H9 (cell line): ENCODE measurements around the gene TOM1L2. TPM values are rescaled to one million over a fixed set of nuclear protein-coding genes. Genes with fewer than 3 reads are reported as not detected.

Experiments
- DNase-seq: peaks from one replicate; pipeline ENCODE4 v3.0.0-alpha.2; 2017
- H2AFZ ChIP-seq: one replicate; pipeline ENCODE4 v1.6.1; 2013; ENCODE audit warnings: mild to moderate bottlenecking, low read length, control low read depth, moderate library complexity
- H2AK5ac ChIP-seq: 2 replicates; pipeline ENCODE4 v1.6.1; 2013; ENCODE audit warnings: low read length, control low read depth, mixed read lengths; ENCODE audit not compliant: insufficient read length
- H2BK120ac ChIP-seq: one replicate; pipeline ENCODE4 v1.6.1; 2013; ENCODE audit warnings: low read depth, mild to moderate bottlenecking, low read length, control low read depth, inconsistent platforms; ENCODE audit not compliant: poor library complexity, severe bottlenecking
- H2BK12ac ChIP-seq: 2 replicates; pipeline ENCODE4 v1.6.1; 2013; ENCODE audit warnings: low read length, control low read depth, mixed read lengths, low read depth; ENCODE audit not compliant: insufficient read length
- H2BK15ac ChIP-seq: 2 replicates; pipeline ENCODE4 v1.6.1; 2013; ENCODE audit warnings: low read depth, low read length, control low read depth
- H2BK20ac ChIP-seq: one replicate; pipeline ENCODE4 v1.6.1; 2013; ENCODE audit warnings: low read depth, mild to moderate bottlenecking, low read length, control low read depth, inconsistent platforms; ENCODE audit not compliant: poor library complexity, severe bottlenecking
- H2BK5ac ChIP-seq: 2 replicates; pipeline ENCODE4 v1.6.1; 2013; ENCODE audit warnings: low read length, control low read depth, mixed read lengths; ENCODE audit not compliant: insufficient read length
- H3K14ac ChIP-seq: 2 replicates; pipeline ENCODE4 v1.6.1; 2013; ENCODE audit warnings: low read length, control low read depth; ENCODE audit not compliant: insufficient read depth
- H3K18ac ChIP-seq: 2 replicates; pipeline ENCODE4 v1.6.1; 2013; ENCODE audit warnings: low read depth, mild to moderate bottlenecking, mixed read lengths, low read length, control low read depth; ENCODE audit not compliant: insufficient read length
- H3K23ac ChIP-seq: 2 replicates; pipeline ENCODE4 v1.6.1; 2013; ENCODE audit warnings: low read length, control low read depth, mixed read lengths, low read depth; ENCODE audit not compliant: insufficient read length
- H3K23me2 ChIP-seq: 2 replicates; pipeline ENCODE4 v1.6.1; 2013; ENCODE audit warnings: low read depth, mild to moderate bottlenecking, mixed read lengths, low read length, control low read depth; ENCODE audit not compliant: insufficient read length, poor library complexity, severe bottlenecking
- H3K27ac ChIP-seq: 2 replicates; pipeline ENCODE4 v1.5.1; 2013; ENCODE audit warnings: low read length, control low read depth, mixed read lengths, low read depth; ENCODE audit not compliant: insufficient read length
- H3K27me3 ChIP-seq: 2 replicates; pipeline ENCODE4 v1.6.1; 2013; ENCODE audit warnings: low read length, control low read depth, inconsistent platforms; ENCODE audit not compliant: insufficient read depth
- H3K4ac ChIP-seq: 2 replicates; pipeline ENCODE4 v1.6.1; 2013; ENCODE audit warnings: low read depth, mild to moderate bottlenecking, control low read depth, inconsistent platforms, low read length, moderate library complexity
- H3K4me1 ChIP-seq: 2 replicates; pipeline ENCODE4 v1.6.1; 2013; ENCODE audit warnings: low read length, control low read depth, inconsistent platforms; ENCODE audit not compliant: insufficient read depth
- H3K4me2 ChIP-seq: 2 replicates; pipeline ENCODE4 v1.6.1; 2013; ENCODE audit warnings: low read length, control low read depth, mixed read lengths; ENCODE audit not compliant: insufficient read length, insufficient read depth
- H3K56ac ChIP-seq: 2 replicates; pipeline ENCODE4 v1.6.1; 2013; ENCODE audit warnings: low read depth, mild to moderate bottlenecking, mixed read lengths, low read length, control low read depth; ENCODE audit not compliant: insufficient read length
- H3K79me1 ChIP-seq: 2 replicates; pipeline ENCODE4 v1.6.1; 2013; ENCODE audit warnings: low read depth, mild to moderate bottlenecking, moderate library complexity, low read length, control low read depth, inconsistent platforms; ENCODE audit not compliant: insufficient read depth, poor library complexity, severe bottlenecking
- H3K79me2 ChIP-seq: 2 replicates; pipeline ENCODE4 v1.6.1; 2013; ENCODE audit warnings: low read length, control low read depth, inconsistent platforms; ENCODE audit not compliant: insufficient read depth
- H3K9ac ChIP-seq: 2 replicates; pipeline ENCODE4 v1.6.1; 2013; ENCODE audit warnings: low read length, control low read depth, mixed read lengths; ENCODE audit not compliant: insufficient read length; ENCODE audit errors: extremely low read depth
- H3K9me3 ChIP-seq: one replicate; pipeline ENCODE4 v1.6.1; 2013; ENCODE audit warnings: low read depth, low read length, inconsistent platforms; ENCODE audit not compliant: control insufficient read depth
- H3T11ph ChIP-seq: one replicate; pipeline ENCODE4 v1.6.1; 2013; ENCODE audit warnings: mild to moderate bottlenecking, low read length, control low read depth, inconsistent platforms
- H4K20me1 ChIP-seq: one replicate; pipeline ENCODE4 v1.6.1; 2013; ENCODE audit not compliant: control insufficient read depth, insufficient read length, insufficient read depth
- H4K5ac ChIP-seq: 2 replicates; pipeline ENCODE4 v1.6.1; 2013; ENCODE audit warnings: low read depth, mild to moderate bottlenecking, mixed read lengths, low read length, control low read depth; ENCODE audit not compliant: insufficient read length
- H4K8ac ChIP-seq: replicated peaks from 2 replicates; pipeline ENCODE4 v1.6.1; 2013; ENCODE audit warnings: low read length, control low read depth, mixed read lengths, low read depth; ENCODE audit not compliant: insufficient read length
- H4K91ac ChIP-seq: 2 replicates; pipeline ENCODE4 v1.6.1; 2013; ENCODE audit warnings: low read depth, mild to moderate bottlenecking, moderate library complexity, mixed read lengths, low read length, control low read depth; ENCODE audit not compliant: insufficient read length
- H3K27ac Mint-ChIP-seq, 3 experiments: 2 replicates in 2 of 3; 3 replicates in 1 of 3; pipeline ENCODE4 v1.8.0; 2020 to 2021; ENCODE audit warnings: mixed read lengths in 3 of 3, mild to moderate bottlenecking in 1 of 3, moderate library complexity in 1 of 3
- H3K27me3 Mint-ChIP-seq: 2 replicates; pipeline ENCODE4 v1.8.0; 2021; ENCODE audit warnings: low read depth, mild to moderate bottlenecking, moderate library complexity, mixed read lengths
- H3K36me3 Mint-ChIP-seq, 3 experiments: 2 replicates in 2 of 3; 3 replicates in 1 of 3; pipeline ENCODE4 v1.8.0; 2020 to 2021; ENCODE audit warnings: low read depth in 3 of 3, mixed read lengths in 3 of 3; ENCODE audit not compliant: insufficient read depth in 1 of 3
- H3K4me1 Mint-ChIP-seq, 2 experiments: 2 replicates each; pipeline ENCODE4 v1.8.0; 2020; ENCODE audit warnings: mixed read lengths in 2 of 2
- H3K4me3 Mint-ChIP-seq, 2 experiments: 2 replicates in 1 of 2; 3 replicates in 1 of 2; pipeline ENCODE4 v1.8.0; 2020 to 2021; ENCODE audit warnings: mild to moderate bottlenecking in 2 of 2, mixed read lengths in 2 of 2, moderate library complexity in 1 of 2
- H3K9me3 Mint-ChIP-seq, 2 experiments: 2 replicates in 1 of 2; 3 replicates in 1 of 2; pipeline ENCODE4 v1.8.0; 2020; ENCODE audit warnings: mild to moderate bottlenecking in 2 of 2, mixed read lengths in 2 of 2, moderate library complexity in 1 of 2
- CTCF ChIP-seq: fragments of 200-600 bp; sonication (generic); conservative IDR thresholded peaks from 3 replicates; pipeline ENCODE4 v1.8.0; 2021; ENCODE audit warnings: antibody characterized with exemption, mild to moderate bottlenecking
- WGBS: extraction: QIAGEN DNeasy Blood & Tissue Kit; methylation state at CpG from one replicate; pipeline ENCODE4 v1.1.7; 2013; ENCODE audit warnings: missing lambda C conversion rate, low lambda C conversion rate, mixed read lengths; ENCODE audit not compliant: insufficient read length; ENCODE audit errors: extremely low coverage; 5-methylcytosine and 5-hydroxymethylcytosine counted together
- total RNA-seq: library from RNA; stranded (reverse); gene quantifications from 2 replicates; pipeline ENCODE4 v1.2.1, GENCODE V29; 2021

Gene TOM1L2
- total RNA-seq, 1 experiment from 2014 or later = 4.6 TPM

GRCh38 chr17:17963066-17963465 is 9.1 kb downstream of the TOM1L2 start:
- no CpG with 5 or more reads among the region's 4 CpGs for WGBS
- H3K23me2 ChIP-seq = no peaks in the 10 kb centered on the region
- TF ChIP-seq CTCF = no peak
- H3K4me1 Mint-ChIP-seq = peaks cover 18 to 21% of the 10 kb centered on the region in 2 experiments
- H3K56ac ChIP-seq = no peak overlapping the region
- no peaks in the 10 kb centered on the region for H4K20me1 ChIP-seq
- H3K4me2 ChIP-seq = no peak overlapping the region
- H2AFZ ChIP-seq = no peak overlapping the region
- no peak overlapping the region for H2AK5ac ChIP-seq
- H3K9me3 Mint-ChIP-seq = no peaks in the 10 kb centered on the region
- no peak overlapping the region for H4K5ac ChIP-seq
- no peak overlapping the region for H4K8ac ChIP-seq
- no peaks in the 10 kb centered on the region for H3K27me3 Mint-ChIP-seq
- no peaks in the 10 kb centered on the region for H3K79me2 ChIP-seq
- no peaks in the 10 kb centered on the region for H3K36me3 Mint-ChIP-seq
- no peak overlapping the region for H2BK120ac ChIP-seq
- no peak overlapping the region for H2BK12ac ChIP-seq
- no peak overlapping the region for H3K18ac ChIP-seq
- no peak overlapping the region for H3K23ac ChIP-seq
- no peak overlapping the region for H3K27ac ChIP-seq
- H4K91ac ChIP-seq = no peak overlapping the region
- H3K14ac ChIP-seq = no peak overlapping the region
- H3K9ac ChIP-seq = no peak overlapping the region
- H3K9me3 ChIP-seq = no peaks in the 10 kb centered on the region
- no peak for DNase-seq
- H2BK5ac ChIP-seq = no peak overlapping the region
- no peak overlapping the region for H3K4me3 Mint-ChIP-seq
- no peak overlapping the region for H3K27ac Mint-ChIP-seq
- H3K4me1 ChIP-seq = no peaks in the 10 kb centered on the region; the same call in 1 of the 2 replicates
- H2BK20ac ChIP-seq = no peak overlapping the region
- H3K27me3 ChIP-seq = no peaks in the 10 kb centered on the region
- no peak overlapping the region for H2BK15ac ChIP-seq
- H3K79me1 ChIP-seq = no peaks in the 10 kb centered on the region
- H3T11ph ChIP-seq = no peak overlapping the region
- H3K4ac ChIP-seq = no peak overlapping the region
